ENCODE results near the gene DHRSX. TPM values are rescaled to one million over a fixed set of nuclear protein-coding genes. Genes with fewer than 3 reads are reported as not detected.

The DHRSX gene
- total and polyA plus RNA-seq, 2 donors (not counting 1 experiment from before 2014, with no cell fraction given), result 23.7 to 25.6 TPM

DNA sequence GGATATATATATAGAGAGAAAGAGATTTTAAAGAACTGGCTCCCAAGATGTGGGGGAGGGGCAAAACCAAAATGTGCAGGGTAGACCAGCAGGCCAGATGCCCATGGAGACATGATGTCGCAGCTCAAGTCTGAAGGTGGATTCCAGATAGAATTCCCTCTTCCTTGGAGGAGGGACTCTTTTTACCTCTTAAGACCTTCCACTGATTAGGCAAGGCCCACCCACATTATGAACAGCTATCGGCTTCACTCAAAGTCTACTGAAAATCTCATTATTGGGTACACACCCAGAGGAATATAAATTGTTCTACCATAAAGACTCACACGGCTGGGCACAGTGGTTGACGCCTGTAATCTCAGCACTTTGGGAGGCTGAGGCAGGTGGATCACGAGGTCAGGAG is 59.3 kb downstream of the DHRSX start:
- no peak overlapping the region for H3K4me3 ChIP-seq (replicated peaks in 1 of 4; ENCODE audit: control extremely low read depth in 1 of 4, insufficient read depth in 1 of 4, low read depth in 3 of 4, low read length in 4 of 4)
- H2AFZ ChIP-seq (ENCODE audit: low read length), result no peak overlapping the region
- no peak overlapping the region for H3K9ac ChIP-seq (ENCODE audit: insufficient read depth, low read length)
- no peak overlapping the region for H3K27ac ChIP-seq (ENCODE audit: insufficient read depth, low read length)
- no peak overlapping the region for H3K4me2 ChIP-seq (ENCODE audit: extremely low read depth, insufficient read depth, low read length)
- no peaks in the 10 kb centered on the region for H4K20me1 ChIP-seq (ENCODE audit: control insufficient read depth, extremely low read depth, insufficient read depth, low read length)
- no peaks in the 10 kb centered on the region for H3K4me1 ChIP-seq (ENCODE audit: control insufficient read depth, extremely low read depth, insufficient read depth, low read length)
- peaks cover 6% of the 10 kb centered on the region for H3K79me2 ChIP-seq (ENCODE audit: control insufficient read depth, insufficient read depth, low read length)
- H3K27me3 ChIP-seq (ENCODE audit: control insufficient read depth, insufficient read depth, low read length), result no peaks in the 10 kb centered on the region
- no peak for TF ChIP-seq EZH2 (IDR thresholded peaks at IDR 0.05; ENCODE audit: low read length, missing control alignments)
- TF ChIP-seq, protein P1, sequence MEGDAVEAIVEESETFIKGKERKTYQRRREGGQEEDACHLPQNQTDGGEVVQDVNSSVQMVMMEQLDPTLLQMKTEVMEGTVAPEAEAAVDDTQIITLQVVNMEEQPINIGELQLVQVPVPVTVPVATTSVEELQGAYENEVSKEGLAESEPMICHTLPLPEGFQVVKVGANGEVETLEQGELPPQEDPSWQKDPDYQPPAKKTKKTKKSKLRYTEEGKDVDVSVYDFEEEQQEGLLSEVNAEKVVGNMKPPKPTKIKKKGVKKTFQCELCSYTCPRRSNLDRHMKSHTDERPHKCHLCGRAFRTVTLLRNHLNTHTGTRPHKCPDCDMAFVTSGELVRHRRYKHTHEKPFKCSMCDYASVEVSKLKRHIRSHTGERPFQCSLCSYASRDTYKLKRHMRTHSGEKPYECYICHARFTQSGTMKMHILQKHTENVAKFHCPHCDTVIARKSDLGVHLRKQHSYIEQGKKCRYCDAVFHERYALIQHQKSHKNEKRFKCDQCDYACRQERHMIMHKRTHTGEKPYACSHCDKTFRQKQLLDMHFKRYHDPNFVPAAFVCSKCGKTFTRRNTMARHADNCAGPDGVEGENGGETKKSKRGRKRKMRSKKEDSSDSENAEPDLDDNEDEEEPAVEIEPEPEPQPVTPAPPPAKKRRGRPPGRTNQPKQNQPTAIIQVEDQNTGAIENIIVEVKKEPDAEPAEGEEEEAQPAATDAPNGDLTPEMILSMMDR (conservative IDR thresholded peaks at IDR 0.05 in 1 of 2, IDR thresholded peaks at IDR 0.05 in 1 of 2; ENCODE audit: low read depth in 1 of 2, low read length in 2 of 2), result no peak
- H3K36me3 ChIP-seq (ENCODE audit: control insufficient read depth, insufficient read depth, low read length), result no peaks in the 10 kb centered on the region
- H3K9me3 ChIP-seq (ENCODE audit: control insufficient read depth, insufficient read depth, low read depth, low read length), result no peaks in the 10 kb centered on the region
- DNase-seq (ENCODE audit: low read depth in 2 of 2), result no peak

DNA sequence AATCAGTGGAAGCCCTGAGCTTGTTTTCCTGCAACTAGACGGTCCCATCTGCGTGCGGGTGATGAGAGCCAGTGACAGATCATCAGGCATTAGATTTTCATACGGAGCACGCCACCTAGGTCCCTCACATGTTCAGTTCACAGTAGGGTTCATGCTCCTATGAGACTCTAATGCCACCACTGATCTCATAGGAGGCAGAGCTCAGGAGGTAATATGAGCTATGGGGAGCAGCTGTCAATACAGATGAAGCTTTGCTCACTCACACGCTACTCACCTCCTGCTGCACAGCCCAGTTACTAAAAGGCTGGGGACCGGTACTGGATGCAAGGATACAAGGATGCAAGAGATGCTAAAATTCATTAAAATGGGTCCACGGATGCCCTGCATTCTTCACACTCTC is 61.2 kb downstream of the DHRSX start:
- DNase-seq (ENCODE audit: low read depth in 2 of 2), result no peak
- H3K79me2 ChIP-seq (ENCODE audit: control insufficient read depth, insufficient read depth, low read length), result no peaks in the 10 kb centered on the region
- no peaks in the 10 kb centered on the region for H4K20me1 ChIP-seq (ENCODE audit: control insufficient read depth, extremely low read depth, insufficient read depth, low read length)
- no peak overlapping the region for H3K27ac ChIP-seq (ENCODE audit: insufficient read depth, low read length)
- H2AFZ ChIP-seq (ENCODE audit: low read length), result no peak overlapping the region
- TF ChIP-seq, protein P1 (conservative IDR thresholded peaks at IDR 0.05 in 1 of 2, IDR thresholded peaks at IDR 0.05 in 1 of 2; ENCODE audit: low read depth in 1 of 2, low read length in 2 of 2), result no peak
- no peak for TF ChIP-seq EZH2 (IDR thresholded peaks at IDR 0.05; ENCODE audit: low read length, missing control alignments)
- H3K4me1 ChIP-seq (ENCODE audit: control insufficient read depth, extremely low read depth, insufficient read depth, low read length), result no peaks in the 10 kb centered on the region
- H3K27me3 ChIP-seq (ENCODE audit: control insufficient read depth, insufficient read depth, low read length), result no peaks in the 10 kb centered on the region
- H3K4me3 ChIP-seq (replicated peaks in 1 of 4; ENCODE audit: control extremely low read depth in 1 of 4, insufficient read depth in 1 of 4, low read depth in 3 of 4, low read length in 4 of 4), result no peak overlapping the region
- no peak overlapping the region for H3K4me2 ChIP-seq (ENCODE audit: extremely low read depth, insufficient read depth, low read length)
- no peak overlapping the region for H3K9ac ChIP-seq (ENCODE audit: insufficient read depth, low read length)
- no peaks in the 10 kb centered on the region for H3K9me3 ChIP-seq (ENCODE audit: control insufficient read depth, insufficient read depth, low read depth, low read length)
- no peaks in the 10 kb centered on the region for H3K36me3 ChIP-seq (ENCODE audit: control insufficient read depth, insufficient read depth, low read length)

DNA sequence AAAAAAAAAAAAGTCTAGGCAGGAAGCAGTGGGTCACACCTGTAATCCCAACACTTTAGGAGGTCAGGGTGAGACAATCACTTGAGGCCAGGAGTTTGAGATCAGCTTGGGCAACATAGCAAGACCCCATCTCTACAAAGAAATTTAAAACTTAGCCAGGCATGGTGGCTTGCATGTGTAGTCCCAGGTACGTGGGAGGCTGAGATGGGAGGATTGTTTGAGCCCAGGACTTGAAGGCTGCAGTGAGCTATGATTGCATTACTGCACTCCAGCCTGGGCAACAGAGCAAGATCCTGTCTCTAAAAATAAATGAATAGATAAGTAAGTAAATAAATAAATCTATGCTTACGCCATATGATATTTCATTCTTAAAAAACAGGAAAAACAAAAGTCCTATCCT is 65.3 kb downstream of the DHRSX start:
- no peaks in the 10 kb centered on the region for H3K79me2 ChIP-seq (ENCODE audit: control insufficient read depth, insufficient read depth, low read length)
- no peaks in the 10 kb centered on the region for H3K27me3 ChIP-seq (ENCODE audit: control insufficient read depth, insufficient read depth, low read length)
- H3K4me2 ChIP-seq (ENCODE audit: extremely low read depth, insufficient read depth, low read length), result no peak overlapping the region
- no peaks in the 10 kb centered on the region for H3K4me1 ChIP-seq (ENCODE audit: control insufficient read depth, extremely low read depth, insufficient read depth, low read length)
- H3K4me3 ChIP-seq (replicated peaks in 1 of 4; ENCODE audit: control extremely low read depth in 1 of 4, insufficient read depth in 1 of 4, low read depth in 3 of 4, low read length in 4 of 4), result no peak overlapping the region
- no peak for DNase-seq (ENCODE audit: low read depth in 2 of 2)
- TF ChIP-seq, protein P1 (conservative IDR thresholded peaks at IDR 0.05 in 1 of 2, IDR thresholded peaks at IDR 0.05 in 1 of 2; ENCODE audit: low read depth in 1 of 2, low read length in 2 of 2), result no peak
- TF ChIP-seq EZH2 (IDR thresholded peaks at IDR 0.05; ENCODE audit: low read length, missing control alignments), result no peak
- no peaks in the 10 kb centered on the region for H4K20me1 ChIP-seq (ENCODE audit: control insufficient read depth, extremely low read depth, insufficient read depth, low read length)
- H3K9me3 ChIP-seq (ENCODE audit: control insufficient read depth, insufficient read depth, low read depth, low read length), result no peaks in the 10 kb centered on the region
- no peaks in the 10 kb centered on the region for H3K36me3 ChIP-seq (ENCODE audit: control insufficient read depth, insufficient read depth, low read length)
- H3K9ac ChIP-seq (ENCODE audit: insufficient read depth, low read length), result no peak overlapping the region
- no peak overlapping the region for H3K27ac ChIP-seq (ENCODE audit: insufficient read depth, low read length)
- no peak overlapping the region for H2AFZ ChIP-seq (ENCODE audit: low read length)
